HEK293 (cell line): ENCODE data around the gene TEX2.

Experiments used
- CTCF ChIA-PET: fragments of 350-600 bp; formaldehyde crosslinking; extraction: SDS; loops from one replicate; lab custom pipeline; 2021; ENCODE audit warnings: antibody characterized with exemption; lab: Yijun Ruan, JAX
- POLR2A ChIA-PET: fragments of 300-600 bp; formaldehyde crosslinking; extraction: SDS; loops from one replicate; lab custom pipeline; 2020; ENCODE audit warnings: antibody characterized with exemption, inconsistent platforms; lab: Yijun Ruan, JAX
- H3K27ac ChIP-seq: fragments of 200-500 bp; sonication (Bioruptor generic); 2 replicates; pipeline ENCODE4 v1.5.1; 2014; ENCODE audit warnings: low read depth, low read length, control low read depth, inconsistent platforms; ENCODE audit errors: extremely low read depth
- H3K36me3 ChIP-seq, 2 experiments: fragments of 200-500 bp in 1 of 2; sonication (Bioruptor generic) in 1 of 2; 1 replicate in 1 of 2; 2 replicates in 1 of 2; pipeline ENCODE4 v1.5.1; 2014 to 2017; ENCODE audit warnings: inconsistent platforms in 2 of 2, low read length in 2 of 2; ENCODE audit not compliant: control insufficient read depth in 2 of 2, insufficient read depth in 1 of 2
- H3K4me1 ChIP-seq: fragments of 200-500 bp; sonication (Bioruptor generic); 2 replicates; pipeline ENCODE4 v1.5.1; 2014; ENCODE audit warnings: mild to moderate bottlenecking, low read length, inconsistent platforms; ENCODE audit not compliant: control insufficient read depth, insufficient read depth
- H3K4me3 ChIP-seq: 2 replicates; pipeline ENCODE4 v1.5.1; 2011; ENCODE audit warnings: low read depth, mild to moderate bottlenecking, control low read depth, low read length, moderate library complexity
- H3K9me3 ChIP-seq: fragments of 200-500 bp; sonication (Bioruptor generic); 2 replicates; pipeline ENCODE4 v1.5.1; 2014; ENCODE audit warnings: low read depth, low read length, inconsistent platforms; ENCODE audit not compliant: control insufficient read depth, insufficient read depth
- GLI2 ChIP-seq: fragments of 450-650 bp; formaldehyde crosslinking; IDR thresholded peaks from 2 replicates; pipeline ENCODE4; 2017; ENCODE audit warnings: missing biosample characterization, missing genetic modification characterization, low read depth, borderline replicate concordance
- HIC1 ChIP-seq: fragments of 450-650 bp; formaldehyde crosslinking; IDR thresholded peaks from 2 replicates; pipeline ENCODE4 v1.5.1; 2016; ENCODE audit warnings: missing biosample characterization, missing genetic modification characterization
- PRDM6 ChIP-seq: fragments of 450-650 bp; formaldehyde crosslinking; IDR thresholded peaks from 2 replicates; pipeline ENCODE4 v1.5.1; 2017; ENCODE audit warnings: missing biosample characterization, missing genetic modification characterization
- REPIN1 ChIP-seq: fragments of 450-650 bp; formaldehyde crosslinking; IDR thresholded peaks from 2 replicates; pipeline ENCODE4 v1.5.1; 2017; ENCODE audit warnings: missing biosample characterization, missing genetic modification characterization, low read depth
- ZBTB6 ChIP-seq: fragments of 450-650 bp; formaldehyde crosslinking; IDR thresholded peaks from 2 replicates; pipeline ENCODE4 v1.5.1; 2017; ENCODE audit warnings: missing biosample characterization, missing genetic modification characterization
- ZFP69B ChIP-seq: fragments of 450-650 bp; formaldehyde crosslinking; IDR thresholded peaks from 2 replicates; pipeline ENCODE4 v1.5.1; 2016; ENCODE audit warnings: missing biosample characterization, missing genetic modification characterization
- ZNF112 ChIP-seq: fragments of 450-650 bp; formaldehyde crosslinking; IDR thresholded peaks from 2 replicates; pipeline ENCODE4 v1.5.0; 2017; ENCODE audit warnings: missing biosample characterization, missing genetic modification characterization
- ZNF146 ChIP-seq: fragments of 450-650 bp; formaldehyde crosslinking; IDR thresholded peaks from 2 replicates; pipeline ENCODE4 v1.5.1; 2016; ENCODE audit warnings: missing biosample characterization, missing genetic modification characterization
- ZNF18 ChIP-seq: fragments of 450-650 bp; formaldehyde crosslinking; IDR thresholded peaks from 2 replicates; pipeline ENCODE4 v1.5.1; 2016; ENCODE audit warnings: missing biosample characterization, missing genetic modification characterization
- ZNF221 ChIP-seq: fragments of 450-650 bp; formaldehyde crosslinking; IDR thresholded peaks from 2 replicates; pipeline ENCODE4 v1.5.1; 2017; ENCODE audit warnings: missing biosample characterization, missing genetic modification characterization, borderline replicate concordance
- ZNF324 ChIP-seq: fragments of 450-650 bp; formaldehyde crosslinking; IDR thresholded peaks from 2 replicates; pipeline ENCODE4 v1.5.1; 2016; ENCODE audit warnings: missing biosample characterization, missing genetic modification characterization
- ZNF341 ChIP-seq: fragments of 450-650 bp; formaldehyde crosslinking; IDR thresholded peaks from 2 replicates; pipeline ENCODE4; 2016; ENCODE audit warnings: low read depth, missing biosample characterization, missing genetic modification characterization
- ZNF514 ChIP-seq: fragments of 450-650 bp; formaldehyde crosslinking; IDR thresholded peaks from 2 replicates; pipeline ENCODE4 v1.5.1; 2016; ENCODE audit warnings: missing biosample characterization, missing genetic modification characterization
- ZNF580 ChIP-seq: fragments of 450-650 bp; formaldehyde crosslinking; IDR thresholded peaks from 2 replicates; pipeline ENCODE4 v1.5.1; 2016; ENCODE audit warnings: missing biosample characterization, missing genetic modification characterization
- ZNF76 ChIP-seq: fragments of 450-650 bp; formaldehyde crosslinking; IDR thresholded peaks from 2 replicates; pipeline ENCODE4; 2016; ENCODE audit warnings: low read depth, missing biosample characterization, missing genetic modification characterization, borderline replicate concordance
- ZNF843 ChIP-seq: fragments of 450-650 bp; formaldehyde crosslinking; IDR thresholded peaks from 2 replicates; pipeline ENCODE4 v1.5.1; 2016; ENCODE audit warnings: missing biosample characterization, missing genetic modification characterization
- ZSCAN16 ChIP-seq: fragments of 450-650 bp; formaldehyde crosslinking; IDR thresholded peaks from 2 replicates; pipeline ENCODE4 v1.5.1; 2016; ENCODE audit warnings: missing biosample characterization, missing genetic modification characterization
- ZSCAN4 ChIP-seq: fragments of 450-650 bp; formaldehyde crosslinking; IDR thresholded peaks from 2 replicates; pipeline ENCODE4 v1.5.1; 2017; ENCODE audit warnings: missing biosample characterization, missing genetic modification characterization
- ZSCAN5A ChIP-seq: fragments of 450-650 bp; formaldehyde crosslinking; IDR thresholded peaks from 2 replicates; pipeline ENCODE4 v1.5.1; 2016; ENCODE audit warnings: missing biosample characterization, missing genetic modification characterization

Gene TEX2

GRCh38 chr17:64126918-64127317, 136.1 kb downstream of the TEX2 start (continued):
- TF ChIP-seq HIC1 (tag by site-specific recombination): 0 out of 2 replicates have a peak, but pooled peaks have one; percentile 11
- 0 out of 2 replicates have a peak, but pooled peaks have one; percentile 24 for TF ChIP-seq ZNF843 (tag by site-specific recombination)
- 0 out of 2 replicates have a peak, but pooled peaks have one; percentile 13 for TF ChIP-seq ZSCAN4 (tag by site-specific recombination)
- TF ChIP-seq ZFP69B (tag by site-specific recombination): no peak

- ChIA-PET POLR2A (no interaction called here), CTCF (interaction anchor here (0.7 to 1.5 kb wide), 3 partner anchors 28 to 156 kb away, joined by 3 to 4 read pairs (median 4); no protein-coding TSS in a partner anchor)
Measured at GRCh38 chr17:64125937-64126336, 137.1 kb downstream of the TEX2 start.

GRCh38 chr17:64124609-64125008, 138.5 kb downstream of the TEX2 start:
- H3K36me3 ChIP-seq: no peaks in the 10 kb centered on the region
- H3K4me3 ChIP-seq: no peak overlapping the region
- TF ChIP-seq REPIN1 (tag by site-specific recombination) (no peak), ZNF146 (tag by site-specific recombination) (peak; percentile 59), ZNF580 (tag by site-specific recombination) (peak; percentile 54; the same call in 1 of the 2 replicates)
- H3K9me3 ChIP-seq: no peaks in the 10 kb centered on the region
- peaks cover 11% of the 10 kb centered on the region for H3K4me1 ChIP-seq
- CTCF ChIA-PET: interaction anchor here (0.6 to 1.4 kb wide), 4 partner anchors 9 to 148 kb away, joined by 3 to 6 read pairs (median 4); no protein-coding TSS in a partner anchor
- no peak overlapping the region for H3K27ac ChIP-seq
- POLR2A ChIA-PET: no interaction called here

More at GRCh38 chr17:64125937-64126336, 137.1 kb downstream of the TEX2 start:
- H3K27ac ChIP-seq: no peak overlapping the region
- no peaks in the 10 kb centered on the region for H3K36me3 ChIP-seq
- peaks cover 11% of the 10 kb centered on the region for H3K4me1 ChIP-seq
- H3K4me3 ChIP-seq: no peak overlapping the region
- no peaks in the 10 kb centered on the region for H3K9me3 ChIP-seq
- TF ChIP-seq ZNF112 (tag by site-specific recombination) (no peak), ZNF76 (tag by site-specific recombination) (no peak)

- no peaks in the 10 kb centered on the region for H3K9me3 ChIP-seq
- H3K36me3 ChIP-seq: no peaks in the 10 kb centered on the region
- ChIA-PET POLR2A (no interaction called here), CTCF (interaction anchor here (0.6 to 1.1 kb wide), 2 partner anchors 11 to 35 kb away, joined by 4 to 5 read pairs; no protein-coding TSS in a partner anchor)
- H3K27ac ChIP-seq: no peak overlapping the region
- H3K4me1 ChIP-seq: peaks cover 11% of the 10 kb centered on the region
- H3K4me3 ChIP-seq: no peak overlapping the region
- TF ChIP-seq ZSCAN5A (tag by site-specific recombination) (no peak), ZNF18 (tag by site-specific recombination) (no peak), GLI2 (tag by site-specific recombination) (no peak), ZSCAN16 (no peak), ZNF221 (tag by site-specific recombination) (no peak), ZNF341 (tag by site-specific recombination) (no peak), ZNF324 (no peak), ZBTB6 (tag by site-specific recombination) (no peak), ZNF514 (tag by site-specific recombination) (no peak), ZNF146 (tag by site-specific recombination) (no peak), PRDM6 (tag by site-specific recombination) (no peak)
Measured at GRCh38 chr17:64123114-64123513, 139.9 kb downstream of the TEX2 start.
